OCI-LY1 (cell line): Measurements from ENCODE around the gene SLC9A9.

Source experiments
- EZH2 ChIP-seq: fragments of 200-600 bp; sonication (generic), shearing (Covaris generic); IDR thresholded peaks from 2 replicates; pipeline ENCODE4 v1.8.0; 2017; ENCODE audit warnings: borderline replicate concordance, mixed run types, mild to moderate bottlenecking, antibody characterized with exemption, low read length, moderate library complexity, mixed read lengths
- TF ChIP-seq, protein P1 (sequence below): fragments of 200-600 bp; sonication (generic), shearing (Covaris generic); IDR thresholded peaks from 2 replicates; pipeline ENCODE4 v1.5.1; 2017; ENCODE audit warnings: mild to moderate bottlenecking, antibody characterized with exemption, low read length, moderate library complexity, mixed read lengths

GRCh38 chr3:143595456-143596077, 252.7 kb downstream of the SLC9A9 start:
- TF ChIP-seq, protein P1, sequence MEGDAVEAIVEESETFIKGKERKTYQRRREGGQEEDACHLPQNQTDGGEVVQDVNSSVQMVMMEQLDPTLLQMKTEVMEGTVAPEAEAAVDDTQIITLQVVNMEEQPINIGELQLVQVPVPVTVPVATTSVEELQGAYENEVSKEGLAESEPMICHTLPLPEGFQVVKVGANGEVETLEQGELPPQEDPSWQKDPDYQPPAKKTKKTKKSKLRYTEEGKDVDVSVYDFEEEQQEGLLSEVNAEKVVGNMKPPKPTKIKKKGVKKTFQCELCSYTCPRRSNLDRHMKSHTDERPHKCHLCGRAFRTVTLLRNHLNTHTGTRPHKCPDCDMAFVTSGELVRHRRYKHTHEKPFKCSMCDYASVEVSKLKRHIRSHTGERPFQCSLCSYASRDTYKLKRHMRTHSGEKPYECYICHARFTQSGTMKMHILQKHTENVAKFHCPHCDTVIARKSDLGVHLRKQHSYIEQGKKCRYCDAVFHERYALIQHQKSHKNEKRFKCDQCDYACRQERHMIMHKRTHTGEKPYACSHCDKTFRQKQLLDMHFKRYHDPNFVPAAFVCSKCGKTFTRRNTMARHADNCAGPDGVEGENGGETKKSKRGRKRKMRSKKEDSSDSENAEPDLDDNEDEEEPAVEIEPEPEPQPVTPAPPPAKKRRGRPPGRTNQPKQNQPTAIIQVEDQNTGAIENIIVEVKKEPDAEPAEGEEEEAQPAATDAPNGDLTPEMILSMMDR = no peak
- TF ChIP-seq EZH2 = no peak
